Vagina (tissue), 2 donors: Measurements from ENCODE around the gene PHC2. TPM values are rescaled to one million over a fixed set of nuclear protein-coding genes. Genes with fewer than 3 reads are reported as not detected.

Experiments
- DNase-seq, 2 donors: peaks; one replicate each; pipeline ENCODE4 v3.0.0-alpha.2; 2017; ENCODE audit errors: extremely low spot score in 2 of 2
- H3K27ac ChIP-seq: fragments of 200-600 bp; sonication (generic); one replicate; pipeline ENCODE4 v1.5.1; 2019
- H3K27me3 ChIP-seq: fragments of 200-600 bp; sonication (generic); one replicate; pipeline ENCODE4 v1.5.1; 2019
- H3K36me3 ChIP-seq, 2 donors: fragments of 200-600 bp; sonication (generic); one replicate each; pipeline ENCODE4 v1.5.1; 2017 to 2019
- H3K4me1 ChIP-seq: fragments of 200-600 bp; sonication (generic); one replicate; pipeline ENCODE4 v1.5.1; 2019
- H3K4me3 ChIP-seq, 2 donors: fragments of 200-600 bp; sonication (generic); 1 replicate in 1 of 2; 2 replicates in 1 of 2; pipeline ENCODE4 v1.5.1; 2016 to 2019
- H3K9me3 ChIP-seq: fragments of 200-600 bp; sonication (generic); one replicate; pipeline ENCODE4 v1.5.1; 2019
- POLR2A ChIP-seq, 2 donors: fragments of 450-650 bp; IDR thresholded peaks; one replicate each; pipeline ENCODE4 v1.6.1; 2017; ENCODE audit warnings: antibody characterized with exemption in 2 of 2, mild to moderate bottlenecking in 2 of 2, moderate library complexity in 2 of 2
- POLR2AphosphoS5 ChIP-seq, 2 donors: sonication (generic); formaldehyde crosslinking; IDR thresholded peaks; one replicate each; pipeline ENCODE4 v1.9.0; 2017; ENCODE audit warnings: antibody characterized with exemption in 2 of 2, mild to moderate bottlenecking in 2 of 2, low read depth in 1 of 2; ENCODE audit not compliant: insufficient read depth in 1 of 2
- intact Hi-C: fragments of 100-400 bp; cut with DNase I; formaldehyde crosslinking; loops from one replicate; pipeline ENCODE4 v1.15.1; 2023
- total RNA-seq: library from RNA; depleted of rRNA; stranded (reverse); fragments of >200 nt; gene quantifications from one replicate; pipeline ENCODE4 v1.2.3, GENCODE V29; 2016
- TF ChIP-seq, protein P1 (sequence below), 3 experiments: fragments of 450-650 bp in 2 of 3; fragments of 200-600 bp in 1 of 3; sonication (generic) in 1 of 3; IDR thresholded peaks; one replicate each; pipeline ENCODE4 v1.5.1; 2017 to 2019; ENCODE audit warnings: antibody characterized with exemption in 3 of 3, mild to moderate bottlenecking in 2 of 3, moderate library complexity in 2 of 3

The PHC2 gene
- total RNA-seq, 1 donor from 2014 or later, result 97.2 TPM

DNA sequence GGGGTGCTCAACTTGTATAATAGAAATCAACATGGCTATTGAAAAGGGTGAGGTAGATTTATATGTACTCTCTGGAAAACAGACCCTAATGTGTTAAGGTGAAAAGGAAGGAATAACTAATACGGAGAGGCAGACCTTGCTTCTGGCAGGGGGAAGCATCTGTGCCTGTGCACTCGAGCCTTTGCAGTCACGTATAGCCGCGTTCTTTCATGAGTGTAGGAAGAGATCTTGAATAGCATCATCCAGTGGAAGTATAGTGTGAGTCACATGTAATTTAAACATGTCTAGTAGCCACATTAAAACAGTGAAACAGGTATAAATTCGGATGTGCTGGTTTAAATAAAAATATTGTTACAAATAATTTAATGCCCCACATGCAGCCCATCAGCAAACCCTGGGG lies 112.9 kb downstream of the PHC2 start:
- intact Hi-C loops, result no loop called here

DNA sequence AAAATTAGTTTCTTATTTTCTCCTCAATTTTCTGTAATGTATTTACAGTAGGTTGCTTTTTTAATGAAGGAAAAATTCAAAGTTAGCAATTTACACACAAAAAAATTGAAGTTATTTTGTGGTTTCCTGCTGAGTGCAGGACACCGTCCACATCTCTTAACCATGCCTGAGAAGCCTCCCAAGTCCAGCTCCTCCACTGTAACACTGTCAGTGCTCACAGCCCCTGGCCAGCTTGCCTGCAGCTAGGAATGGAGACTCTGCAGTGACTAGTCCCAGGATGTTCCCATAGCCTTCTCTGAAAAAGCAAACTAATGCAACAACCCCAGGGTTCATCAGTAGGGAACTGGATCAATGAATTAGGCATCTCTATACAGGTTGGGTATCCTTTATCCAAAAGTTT lies 113.5 kb downstream of the PHC2 start:
- no peaks in the 10 kb centered on the region for H3K4me1 ChIP-seq
- no peak overlapping the region for H3K27ac ChIP-seq
- DNase-seq, result no peak
- H3K4me3 ChIP-seq, result no peak overlapping the region
- H3K27me3 ChIP-seq, result no peaks in the 10 kb centered on the region
- TF ChIP-seq, protein P1, sequence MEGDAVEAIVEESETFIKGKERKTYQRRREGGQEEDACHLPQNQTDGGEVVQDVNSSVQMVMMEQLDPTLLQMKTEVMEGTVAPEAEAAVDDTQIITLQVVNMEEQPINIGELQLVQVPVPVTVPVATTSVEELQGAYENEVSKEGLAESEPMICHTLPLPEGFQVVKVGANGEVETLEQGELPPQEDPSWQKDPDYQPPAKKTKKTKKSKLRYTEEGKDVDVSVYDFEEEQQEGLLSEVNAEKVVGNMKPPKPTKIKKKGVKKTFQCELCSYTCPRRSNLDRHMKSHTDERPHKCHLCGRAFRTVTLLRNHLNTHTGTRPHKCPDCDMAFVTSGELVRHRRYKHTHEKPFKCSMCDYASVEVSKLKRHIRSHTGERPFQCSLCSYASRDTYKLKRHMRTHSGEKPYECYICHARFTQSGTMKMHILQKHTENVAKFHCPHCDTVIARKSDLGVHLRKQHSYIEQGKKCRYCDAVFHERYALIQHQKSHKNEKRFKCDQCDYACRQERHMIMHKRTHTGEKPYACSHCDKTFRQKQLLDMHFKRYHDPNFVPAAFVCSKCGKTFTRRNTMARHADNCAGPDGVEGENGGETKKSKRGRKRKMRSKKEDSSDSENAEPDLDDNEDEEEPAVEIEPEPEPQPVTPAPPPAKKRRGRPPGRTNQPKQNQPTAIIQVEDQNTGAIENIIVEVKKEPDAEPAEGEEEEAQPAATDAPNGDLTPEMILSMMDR (IDR thresholded peaks at IDR 0.05), result no peak
- TF ChIP-seq POLR2A (IDR thresholded peaks at IDR 0.05) (no peak), POLR2AphosphoS5 (IDR thresholded peaks at IDR 0.05; ENCODE audit: insufficient read depth in 1 of 2, low read depth in 1 of 2) (no peak)
- intact Hi-C loops, result no loop called here
- H3K36me3 ChIP-seq, result peaks cover 0 to under 1% of the 10 kb centered on the region in 2 donors
- H3K9me3 ChIP-seq, result no peaks in the 10 kb centered on the region

More for the DNA sequence above, 112.9 kb downstream of the PHC2 start:
- H3K27ac ChIP-seq, result no peak overlapping the region
- DNase-seq, result no peak
- no peaks in the 10 kb centered on the region for H3K4me1 ChIP-seq
- no peak for TF ChIP-seq POLR2AphosphoS5 (IDR thresholded peaks at IDR 0.05; ENCODE audit: insufficient read depth in 1 of 2, low read depth in 1 of 2)
- no peak for TF ChIP-seq POLR2A (IDR thresholded peaks at IDR 0.05)
- TF ChIP-seq, protein P1 (IDR thresholded peaks at IDR 0.05), result no peak
- H3K36me3 ChIP-seq, result peaks cover 0 to 6% of the 10 kb centered on the region in 2 donors
- H3K9me3 ChIP-seq, result no peaks in the 10 kb centered on the region
- H3K4me3 ChIP-seq, result no peak overlapping the region
- H3K27me3 ChIP-seq, result no peaks in the 10 kb centered on the region

DNA sequence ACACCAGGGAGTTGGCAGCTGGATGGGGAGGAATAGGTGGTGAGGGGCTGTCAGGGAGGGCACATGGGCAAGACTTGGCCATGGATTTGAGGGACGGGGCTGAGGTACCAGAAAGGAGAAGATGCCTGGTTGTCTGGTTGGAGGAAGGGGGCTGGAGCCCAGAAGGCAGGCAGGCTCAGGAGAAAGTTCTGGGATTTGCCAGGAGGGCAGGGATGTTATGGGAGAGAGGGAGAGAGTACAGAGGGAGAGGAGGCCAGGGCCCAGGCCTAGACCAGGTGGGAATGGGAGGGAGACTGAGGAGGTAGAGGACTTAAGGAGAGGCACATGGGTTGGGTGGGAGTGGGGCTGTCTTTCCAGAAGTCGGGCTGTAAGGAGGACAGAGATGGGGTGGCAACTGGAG lies 114.3 kb downstream of the PHC2 start:
- Histone ChIP-seq H3K4me3 (no peak overlapping the region), H3K36me3 (no peaks in the 10 kb centered on the region), H3K4me1 (no peaks in the 10 kb centered on the region), H3K27ac (no peak overlapping the region), H3K27me3 (no peaks in the 10 kb centered on the region), H3K9me3 (no peaks in the 10 kb centered on the region)
- intact Hi-C loops, result no loop called here
- TF ChIP-seq POLR2A (IDR thresholded peaks at IDR 0.05) (no peak), POLR2AphosphoS5 (IDR thresholded peaks at IDR 0.05; ENCODE audit: insufficient read depth in 1 of 2, low read depth in 1 of 2) (no peak)
- TF ChIP-seq, protein P1 (IDR thresholded peaks at IDR 0.05), result no peak
- DNase-seq, result no peak

DNA sequence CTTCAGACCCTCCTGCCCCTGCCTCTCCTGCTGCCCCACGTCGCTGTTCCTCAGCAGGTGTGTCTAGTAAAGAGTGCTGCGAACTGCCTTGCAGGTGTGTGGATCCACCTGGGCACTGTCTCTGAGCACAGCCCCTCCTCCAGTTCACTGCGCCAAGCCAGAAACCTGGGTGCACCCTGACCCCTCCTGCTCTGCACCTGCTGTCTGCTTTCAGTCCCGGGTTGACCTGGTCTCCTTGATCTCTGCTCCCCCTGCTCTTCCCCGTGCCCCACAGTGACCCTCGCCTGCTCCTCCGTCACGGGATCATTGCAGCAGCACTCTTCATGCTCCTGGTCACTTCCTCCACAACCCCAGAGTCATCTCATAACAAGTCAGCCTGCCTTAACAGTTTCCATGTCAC lies 116.5 kb downstream of the PHC2 start:
- Histone ChIP-seq H3K9me3 (no peaks in the 10 kb centered on the region), H3K36me3 (no peaks in the 10 kb centered on the region), H3K4me1 (no peaks in the 10 kb centered on the region), H3K27me3 (no peaks in the 10 kb centered on the region), H3K27ac (no peak overlapping the region), H3K4me3 (no peak overlapping the region)
- TF ChIP-seq POLR2A (IDR thresholded peaks at IDR 0.05) (no peak), POLR2AphosphoS5 (IDR thresholded peaks at IDR 0.05; ENCODE audit: insufficient read depth in 1 of 2, low read depth in 1 of 2) (no peak)
- TF ChIP-seq, protein P1 (IDR thresholded peaks at IDR 0.05), result no peak
- intact Hi-C loops, result no loop called here
- no peak for DNase-seq

DNA sequence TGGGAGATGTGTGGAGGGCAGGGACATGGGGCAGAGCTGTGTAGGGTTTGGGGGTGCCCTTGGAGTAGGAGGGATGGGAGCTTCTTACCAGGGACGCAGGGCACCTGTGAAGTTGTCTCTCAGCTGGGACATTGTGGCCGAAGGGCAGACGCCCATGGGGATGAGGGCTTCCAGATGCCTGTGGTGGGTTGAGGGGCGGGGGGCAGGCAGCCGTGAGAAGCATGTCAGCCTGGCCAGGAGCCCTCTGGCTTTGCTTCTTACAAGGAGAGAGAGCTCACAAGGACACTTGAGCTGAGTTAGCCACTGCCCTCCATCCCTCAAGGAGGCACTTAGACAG lies 118.5 kb downstream of the PHC2 start:
- Histone ChIP-seq H3K36me3 (no peaks in the 10 kb centered on the region), H3K27ac (no peak overlapping the region), H3K4me3 (no peak overlapping the region), H3K4me1 (no peaks in the 10 kb centered on the region), H3K27me3 (no peaks in the 10 kb centered on the region), H3K9me3 (no peaks in the 10 kb centered on the region)
- intact Hi-C loops, result no loop called here
- TF ChIP-seq, protein P1 (IDR thresholded peaks at IDR 0.05), result no peak
- TF ChIP-seq POLR2AphosphoS5 (IDR thresholded peaks at IDR 0.05; ENCODE audit: insufficient read depth in 1 of 2, low read depth in 1 of 2) (no peak), POLR2A (IDR thresholded peaks at IDR 0.05) (no peak)
- no peak for DNase-seq
